22Rv1 (cell line): ENCODE measurements around the gene EPS8L2.

Source experiments
- CTCF ChIP-seq: fragments of 450-650 bp; IDR thresholded peaks from 2 replicates; pipeline ENCODE4 v1.5.1; 2017; ENCODE audit warnings: mild to moderate bottlenecking
- ZFX ChIP-seq: fragments of 450-650 bp; IDR thresholded peaks from 2 replicates; pipeline ENCODE4 v1.6.1; 2017; ENCODE audit warnings: antibody characterized with exemption, borderline replicate concordance

GRCh38 chr11:680476-680875 lies 25.6 kb upstream of the EPS8L2 start:
- TF ChIP-seq CTCF (no peak), ZFX (no peak)
